Cardiac muscle cell (in vitro differentiated cells and primary cell): Measurements from ENCODE around the gene CCL3. TPM values are rescaled to one million over a fixed set of nuclear protein-coding genes. Genes with fewer than 3 reads are reported as not detected.

Experiments used
- DNase-seq, 2 donors: peaks; one replicate each; pipeline versions ENCODE4 v3.0.0 to v3.0.0-alpha.2; 2010 to 2017; ENCODE audit warnings: low read depth in 1 of 2, low spot score in 1 of 2
- H3K27ac ChIP-seq: fragments of 200-600 bp; sonication (generic); 2 replicates; pipeline ENCODE4 v1.5.1; 2016
- H3K27me3 ChIP-seq: fragments of 200-600 bp; sonication (generic); 2 replicates; pipeline ENCODE4 v1.6.0; 2016; ENCODE audit warnings: control low read depth
- H3K36me3 ChIP-seq: fragments of 200-600 bp; sonication (generic); 2 replicates; pipeline ENCODE4 v1.5.1; 2016; ENCODE audit warnings: control low read depth
- H3K4me1 ChIP-seq: fragments of 200-600 bp; sonication (generic); 2 replicates; pipeline ENCODE4 v1.8.1; 2017; ENCODE audit warnings: low read depth, mild to moderate bottlenecking, mixed run types
- H3K4me3 ChIP-seq: fragments of 200-600 bp; sonication (generic); 2 replicates; pipeline ENCODE4 v1.5.1; 2016; ENCODE audit warnings: mild to moderate bottlenecking
- H3K9me3 ChIP-seq: fragments of 200-600 bp; sonication (generic); 2 replicates; pipeline ENCODE4 v1.5.1; 2017; ENCODE audit warnings: low read depth, mild to moderate bottlenecking, control low read depth
- CTCF ChIP-seq: IDR thresholded peaks from 2 replicates; pipeline ENCODE4 v1.5.1; 2012; ENCODE audit warnings: low read depth, mild to moderate bottlenecking, low read length
- polyA plus RNA-seq: library from polyadenylated mRNA; unstranded; fragments of >200 nt; fragmentation: Nextera tagmentation; extraction: Ambion mirVana; gene quantifications from 2 replicates; pipeline ENCODE4 v1.2.1, GENCODE V29; 2016
- total RNA-seq: library from RNA; depleted of rRNA; stranded (reverse); fragments of >200 nt; gene quantifications from 2 replicates; pipeline ENCODE4 v1.2.3, GENCODE V29; 2016

CCL3 gene
- total and polyA plus RNA-seq, 2 experiments from 2014 or later, result not detected

GRCh38 chr17:36055921-36056520, 33.9 kb downstream of the CCL3 start:
- H3K9me3 ChIP-seq, result no peaks in the 10 kb centered on the region
- peaks cover 7% of the 10 kb centered on the region for H3K4me1 ChIP-seq
- no peak for TF ChIP-seq CTCF
- no peak overlapping the region for H3K4me3 ChIP-seq
- no peak for DNase-seq
- no peaks in the 10 kb centered on the region for H3K27me3 ChIP-seq
- H3K36me3 ChIP-seq, result no peaks in the 10 kb centered on the region
- no peak overlapping the region for H3K27ac ChIP-seq

GRCh38 chr17:36055171-36055570, 34.8 kb downstream of the CCL3 start:
- Histone ChIP-seq H3K36me3 (no peaks in the 10 kb centered on the region), H3K4me3 (no peak overlapping the region), H3K4me1 (peaks cover 7% of the 10 kb centered on the region), H3K27me3 (no peaks in the 10 kb centered on the region), H3K27ac (no peak overlapping the region), H3K9me3 (no peaks in the 10 kb centered on the region)
- DNase-seq, result no peak
- TF ChIP-seq CTCF, result no peak

GRCh38 chr17:36049643-36050042, 40.3 kb downstream of the CCL3 start:
- Histone ChIP-seq H3K9me3 (no peaks in the 10 kb centered on the region), H3K4me3 (no peak overlapping the region), H3K27ac (no peak overlapping the region), H3K27me3 (no peaks in the 10 kb centered on the region), H3K36me3 (no peaks in the 10 kb centered on the region), H3K4me1 (no peaks in the 10 kb centered on the region)
- no peak for DNase-seq
- no peak for TF ChIP-seq CTCF

GRCh38 chr17:36048066-36048465, 41.9 kb downstream of the CCL3 start:
- Histone ChIP-seq H3K9me3 (no peaks in the 10 kb centered on the region), H3K4me3 (no peak overlapping the region), H3K27me3 (no peaks in the 10 kb centered on the region), H3K36me3 (no peaks in the 10 kb centered on the region), H3K4me1 (no peaks in the 10 kb centered on the region), H3K27ac (no peak overlapping the region)
- no peak for TF ChIP-seq CTCF
- DNase-seq, result no peak

Other genes with a start within 250 kb of the CCL3 start
- gene HEATR9, start 221.3 kb downstream of the CCL3 start, total RNA-seq, result not detected in 2 replicates
- gene HEATR9, start 221.3 kb downstream of the CCL3 start, polyA plus RNA-seq, result 0.09 and 0.36 TPM in 2 replicates
- not detected in 2 replicates for gene CCL5, start 209.8 kb downstream of the CCL3 start, total RNA-seq
- gene CCL5, start 209.8 kb downstream of the CCL3 start, polyA plus RNA-seq, result 0.10 TPM in 1 of 2 replicates, not detected in the other
- 0.35 and 6.4 TPM in 2 replicates for gene RDM1, start 159.4 kb downstream of the CCL3 start, total RNA-seq
- 2.6 and 17.8 TPM in 2 replicates for gene RDM1, start 159.4 kb downstream of the CCL3 start, polyA plus RNA-seq
- gene LYZL6, start 146.4 kb downstream of the CCL3 start, total RNA-seq, result not detected in 2 replicates
- gene LYZL6, start 146.4 kb downstream of the CCL3 start, polyA plus RNA-seq, result not detected in 2 replicates
- not detected in 2 replicates for gene CCL16, start 108.6 kb downstream of the CCL3 start, total RNA-seq
- not detected in 2 replicates for gene CCL16, start 108.6 kb downstream of the CCL3 start, polyA plus RNA-seq
- not detected in 2 replicates for gene CCL14, start 103.4 kb downstream of the CCL3 start, total RNA-seq
- not detected in 2 replicates for gene CCL14, start 103.4 kb downstream of the CCL3 start, polyA plus RNA-seq
- not detected in 2 replicates for gene CCL15, start 88.6 kb downstream of the CCL3 start, total RNA-seq
- gene CCL15, start 88.6 kb downstream of the CCL3 start, polyA plus RNA-seq, result not detected in 2 replicates
- gene CCL23, start 72.2 kb downstream of the CCL3 start, total RNA-seq, result not detected in 2 replicates
- not detected in 2 replicates for gene CCL23, start 72.2 kb downstream of the CCL3 start, polyA plus RNA-seq
- not detected in 2 replicates for gene CCL18, start 25.9 kb downstream of the CCL3 start, total RNA-seq
- gene CCL18, start 25.9 kb downstream of the CCL3 start, polyA plus RNA-seq, result not detected in 2 replicates
- gene CCL4, start 13.7 kb upstream of the CCL3 start, total RNA-seq, result not detected in 2 replicates
- not detected in 2 replicates for gene CCL4, start 13.7 kb upstream of the CCL3 start, polyA plus RNA-seq
- 2.3 and 5.5 TPM in 2 replicates for gene TBC1D3B, start 86.5 kb upstream of the CCL3 start, total RNA-seq
- 4.0 and 4.7 TPM in 2 replicates for gene TBC1D3B, start 86.5 kb upstream of the CCL3 start, polyA plus RNA-seq
- gene CCL3L1, start 106.6 kb upstream of the CCL3 start, total RNA-seq, result not detected in 2 replicates
- 0.24 TPM in 1 of 2 replicates, not detected in the other for gene CCL3L1, start 106.6 kb upstream of the CCL3 start, polyA plus RNA-seq
- gene CCL4L2, start 120.9 kb upstream of the CCL3 start, total RNA-seq, result not detected in 2 replicates
- gene CCL4L2, start 120.9 kb upstream of the CCL3 start, polyA plus RNA-seq, result 0.21 TPM in 1 of 2 replicates, not detected in the other
- not detected in 2 replicates for gene TBC1D3I, start 174.4 kb upstream of the CCL3 start, total RNA-seq
- gene TBC1D3I, start 174.4 kb upstream of the CCL3 start, polyA plus RNA-seq, result not detected in 2 replicates
- 0.32 and 3.6 TPM in 2 replicates for gene TBC1D3G, start 233.7 kb upstream of the CCL3 start, total RNA-seq
- gene TBC1D3G, start 233.7 kb upstream of the CCL3 start, polyA plus RNA-seq, result 4.5 and 5.9 TPM in 2 replicates